ENCODE data around the gene SSBP3.
"Not testable (repeated sequence)": the region's sequence is repeated elsewhere in the genome, so short reads cannot be mapped to it uniquely, and the experiment has no call there.

The SSBP3 gene
- long read RNA-seq, partial matches to known transcripts: 2 of 7 reads
- long read RNA-seq, other reads (novel, unspliced or antisense): 3 of 7 reads

- TF ChIP-seq REST (IDR thresholded peaks at IDR 0.05; ENCODE audit: insufficient replicate concordance, low read depth): no peak
- peak; percentile 30; the same call in 1 of the 2 replicates for TF ChIP-seq POLR2AphosphoS5 (IDR thresholded peaks at IDR 0.05; ENCODE audit: low read depth)
- Histone ChIP-seq H3K27ac (replicated peaks) (peak within 1 kb of the TSS; percentile 85), H3K27me3 (ENCODE audit: insufficient read depth, poor library complexity, severe bottlenecking) (no peaks in the 10 kb centered on the region), H3K4me3 (replicated peaks; ENCODE audit: insufficient read depth, low read length) (peak within 1 kb of the TSS; percentile 85)
- peak; percentile 73 to 90 for DNase-seq (ENCODE audit: low read depth in 1 of 2, low spot score in 1 of 2)
Observed at GRCh38 chr1:54406339-54407153, at the start of gene SSBP3. Gene SSBP3 (minus strand): TSS chr1:54406394.

DNA sequence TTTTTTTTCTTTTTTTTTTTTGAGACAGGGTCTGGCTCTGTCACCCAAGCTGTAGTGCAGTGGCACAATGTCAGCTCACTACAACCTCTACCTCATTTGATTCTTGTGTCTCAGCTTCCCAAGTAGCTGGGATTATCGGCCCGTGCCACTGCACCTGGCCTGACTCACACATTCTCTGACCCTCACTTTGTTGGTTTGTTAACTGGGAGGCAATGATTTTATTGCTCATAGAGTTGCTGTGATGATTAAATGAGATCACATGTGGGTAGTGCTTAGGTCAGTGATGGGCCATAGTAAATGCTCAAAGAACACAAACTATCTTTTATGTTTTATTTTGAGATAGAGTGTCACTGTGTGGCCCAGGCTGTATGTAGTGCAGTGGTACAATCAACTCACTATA lies 47.3 kb upstream of the SSBP3 start:
- TF ChIP-seq SPI1 (IDR thresholded peaks at IDR 0.05; ENCODE audit: borderline replicate concordance, low read depth) (no peak), POLR2AphosphoS5 (IDR thresholded peaks at IDR 0.05; ENCODE audit: low read depth) (no peak), REST (IDR thresholded peaks at IDR 0.05; ENCODE audit: insufficient replicate concordance, low read depth) (no peak), GABPA (IDR thresholded peaks at IDR 0.05; ENCODE audit: low read depth) (no peak), CTCF (IDR thresholded peaks at IDR 0.05; ENCODE audit: insufficient read depth, low read length) (no peak)
- no peak overlapping the region for H3K4me3 ChIP-seq (replicated peaks; ENCODE audit: insufficient read depth, low read length)
- no peak for DNase-seq (ENCODE audit: low read depth in 1 of 2, low spot score in 1 of 2)
- H3K27me3 ChIP-seq (ENCODE audit: insufficient read depth, poor library complexity, severe bottlenecking): no peaks in the 10 kb centered on the region
- H3K27ac ChIP-seq (replicated peaks): no peak overlapping the region

DNA sequence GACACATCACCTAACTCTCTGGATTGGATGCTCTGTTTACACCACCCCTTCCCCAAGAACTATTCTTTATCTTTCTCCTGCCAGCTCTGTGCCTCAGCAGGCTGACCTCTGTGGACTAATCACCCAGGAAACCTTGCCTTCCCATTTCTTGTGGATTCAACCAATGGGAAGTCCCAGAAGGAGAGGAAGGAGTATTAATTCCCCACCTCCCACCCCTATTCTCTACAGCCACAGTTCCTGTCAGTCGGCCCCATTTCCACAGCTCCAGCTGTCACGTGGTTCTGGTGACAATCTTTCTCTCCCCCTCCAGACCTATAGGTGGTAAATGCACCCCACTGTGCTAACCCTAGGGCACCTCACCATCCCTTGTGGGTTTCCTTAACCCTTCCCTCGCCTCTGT lies 46.8 kb upstream of the SSBP3 start:
- no peak for TF ChIP-seq POLR2AphosphoS5 (IDR thresholded peaks at IDR 0.05; ENCODE audit: low read depth)
- TF ChIP-seq SPI1 (IDR thresholded peaks at IDR 0.05; ENCODE audit: borderline replicate concordance, low read depth): no peak
- no peak for TF ChIP-seq REST (IDR thresholded peaks at IDR 0.05; ENCODE audit: insufficient replicate concordance, low read depth)
- TF ChIP-seq GABPA (IDR thresholded peaks at IDR 0.05; ENCODE audit: low read depth): no peak
- no peak for TF ChIP-seq CTCF (IDR thresholded peaks at IDR 0.05; ENCODE audit: insufficient read depth, low read length)
- DNase-seq (ENCODE audit: low read depth in 1 of 2, low spot score in 1 of 2): no peak
- no peak overlapping the region for H3K4me3 ChIP-seq (replicated peaks; ENCODE audit: insufficient read depth, low read length)
- H3K27me3 ChIP-seq (ENCODE audit: insufficient read depth, poor library complexity, severe bottlenecking): no peaks in the 10 kb centered on the region
- H3K27ac ChIP-seq (replicated peaks): no peak overlapping the region

- not testable (repeated sequence) for H3K4me3 ChIP-seq (replicated peaks; ENCODE audit: insufficient read depth, low read length); DNase-seq (ENCODE audit: low read depth in 1 of 2, low spot score in 1 of 2); H3K27me3 ChIP-seq (ENCODE audit: insufficient read depth, poor library complexity, severe bottlenecking); H3K27ac ChIP-seq (replicated peaks)
Observed at GRCh38 chr1:54449431-54449830, 43.2 kb upstream of the SSBP3 start.

GRCh38 chr1:54448801-54449200 lies 42.6 kb upstream of the SSBP3 start:
- not testable (repeated sequence) for H3K27ac ChIP-seq (replicated peaks); H3K27me3 ChIP-seq (ENCODE audit: insufficient read depth, poor library complexity, severe bottlenecking); DNase-seq (ENCODE audit: low read depth in 1 of 2, low spot score in 1 of 2); H3K4me3 ChIP-seq (replicated peaks; ENCODE audit: insufficient read depth, low read length)

GRCh38 chr1:54447081-54447480 lies 40.9 kb upstream of the SSBP3 start:
- not testable (repeated sequence) for H3K27me3 ChIP-seq (ENCODE audit: insufficient read depth, poor library complexity, severe bottlenecking); DNase-seq (ENCODE audit: low read depth in 1 of 2, low spot score in 1 of 2); H3K27ac ChIP-seq (replicated peaks); H3K4me3 ChIP-seq (replicated peaks; ENCODE audit: insufficient read depth, low read length)

All from HL-60 (cell line).